ENCODE results near the gene SESN2.

GRCh38 chr1:28243685-28244311, 15.5 kb upstream of the SESN2 start:
- TF ChIP-seq CTCF (conservative IDR thresholded peaks at IDR 0.05) (no peak), EZH2 (IDR thresholded peaks at IDR 0.05; ENCODE audit: low read depth) (no peak)
